A204.1 (cell line): Measurements from ENCODE around the gene TSPAN10.

ENCODE experiments used
- FAIRE-seq: peaks from 2 replicates; lab custom pipeline; 2012; peaks lifted over from hg19 to GRCh38; lab: Jason Lieb, UNC

The TSPAN10 gene

DNA sequence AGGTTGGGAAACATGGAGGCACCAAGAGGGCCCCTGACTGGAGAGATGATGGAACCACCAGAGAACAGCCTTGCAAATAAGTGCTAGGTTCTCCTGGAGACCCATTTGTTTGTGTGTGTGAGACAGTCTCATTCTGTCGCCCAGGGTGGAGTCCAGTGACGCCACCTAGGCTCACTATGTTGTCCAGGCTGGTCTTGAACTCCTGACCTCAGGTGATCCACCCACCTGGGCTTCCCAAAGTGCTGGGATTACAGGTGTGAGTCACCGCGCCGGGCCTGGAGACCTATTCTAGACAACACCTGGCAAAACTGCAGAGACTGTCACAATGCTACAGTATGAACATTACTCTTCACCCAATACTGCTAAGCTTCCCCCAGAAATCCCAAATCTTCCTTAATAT, 1.6 kb upstream of the TSPAN10 start:
- no peak for FAIRE-seq

DNA sequence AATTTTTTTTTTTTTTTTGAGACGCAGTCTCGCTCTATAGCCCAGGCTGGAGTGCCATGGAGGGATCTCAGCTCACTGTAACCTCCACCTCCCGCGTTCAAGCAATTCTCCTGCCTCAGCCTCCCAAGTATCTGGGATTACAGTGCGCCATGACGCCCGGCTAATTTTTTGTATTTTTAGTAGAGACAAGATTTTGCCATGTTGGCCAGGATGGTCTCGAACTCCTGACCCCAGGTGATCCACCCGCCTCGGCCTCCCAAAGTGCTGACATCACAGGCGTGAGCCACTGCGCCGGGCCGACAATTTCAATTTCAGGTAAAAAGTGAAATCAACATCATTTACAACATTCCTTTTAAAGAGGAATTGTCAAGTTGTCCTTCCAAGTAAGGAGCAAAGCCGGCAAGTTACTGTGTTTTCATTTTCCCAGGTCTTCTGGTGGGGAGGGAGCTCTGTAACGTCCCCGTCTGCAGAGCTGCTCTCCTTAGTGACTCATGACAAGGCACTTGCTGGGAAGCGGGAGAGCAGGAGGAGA, 957 bp upstream of the TSPAN10 start:
- FAIRE-seq, result no peak

DNA sequence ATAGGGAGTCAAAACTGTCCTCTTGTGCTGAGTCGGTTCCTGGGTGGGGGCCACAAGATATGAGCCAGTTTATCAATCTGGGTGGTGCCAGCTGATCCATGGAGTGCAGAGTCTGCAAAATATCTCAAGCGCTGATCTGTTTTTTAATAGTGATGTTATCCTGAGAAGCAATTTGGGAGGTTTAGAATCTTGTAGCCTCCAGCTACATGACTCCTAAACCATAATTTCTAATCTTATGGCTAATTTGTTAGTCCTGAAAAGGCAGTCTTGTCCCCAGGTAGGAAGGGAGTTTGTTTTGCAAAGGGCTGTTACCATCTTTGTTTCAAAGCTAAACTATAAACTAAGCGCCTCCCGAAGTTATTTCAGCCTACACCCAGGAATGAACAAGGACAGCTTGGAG, 1.7 kb downstream of the TSPAN10 start:
- no peak for FAIRE-seq

DNA sequence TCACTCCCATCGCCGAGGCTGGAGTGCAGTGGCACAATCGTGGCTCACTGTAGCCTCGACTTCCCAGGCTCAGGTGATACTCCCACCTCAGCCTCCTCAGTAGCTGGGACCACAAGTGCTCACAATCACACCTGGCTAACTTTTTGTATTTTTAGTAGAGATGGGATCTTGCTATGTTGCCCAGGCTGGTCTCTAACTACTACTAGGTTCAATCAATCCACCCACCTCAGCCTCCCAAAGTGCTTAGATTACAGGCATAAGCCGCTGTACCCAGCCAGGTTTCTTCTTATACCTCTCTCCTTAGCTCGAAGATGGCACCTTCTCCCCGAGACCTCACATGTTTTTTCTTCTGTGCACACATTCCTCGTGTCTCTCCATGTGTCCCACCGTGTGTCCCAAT, 3.0 kb downstream of the TSPAN10 start:
- FAIRE-seq, result no peak

DNA sequence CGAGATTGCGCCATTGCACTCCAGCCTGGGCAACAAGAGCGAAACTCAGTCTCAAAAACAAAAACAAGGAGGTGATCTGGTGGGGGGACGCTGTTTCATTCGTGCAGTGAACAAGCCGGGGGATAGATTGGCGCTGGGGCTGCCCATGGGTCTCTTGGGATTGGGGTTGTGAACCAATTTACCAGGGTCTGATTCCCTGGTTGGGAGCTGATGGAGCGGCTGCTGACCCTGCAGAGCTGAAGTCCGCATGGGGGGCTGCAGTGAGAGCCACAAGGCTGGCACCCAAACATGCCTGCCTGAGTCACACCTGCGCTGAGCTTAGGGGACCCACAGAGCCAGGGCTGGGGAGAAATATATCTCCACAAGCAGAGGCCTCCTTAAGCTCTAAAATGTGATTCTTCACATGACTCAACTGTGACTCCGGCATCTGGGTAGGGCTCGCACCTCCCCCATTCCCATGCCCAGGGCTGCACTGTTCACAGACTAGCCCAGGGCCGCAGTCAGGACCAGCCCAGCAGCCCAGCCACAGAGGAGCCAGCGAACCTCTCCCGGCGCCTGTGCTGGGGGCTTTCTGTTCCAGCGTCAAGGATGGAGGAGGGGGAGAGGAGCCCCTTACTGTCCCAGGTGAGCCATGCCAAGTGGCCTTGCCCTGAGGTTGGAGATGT, 5.0 kb downstream of the TSPAN10 start:
- FAIRE-seq, result no peak

DNA sequence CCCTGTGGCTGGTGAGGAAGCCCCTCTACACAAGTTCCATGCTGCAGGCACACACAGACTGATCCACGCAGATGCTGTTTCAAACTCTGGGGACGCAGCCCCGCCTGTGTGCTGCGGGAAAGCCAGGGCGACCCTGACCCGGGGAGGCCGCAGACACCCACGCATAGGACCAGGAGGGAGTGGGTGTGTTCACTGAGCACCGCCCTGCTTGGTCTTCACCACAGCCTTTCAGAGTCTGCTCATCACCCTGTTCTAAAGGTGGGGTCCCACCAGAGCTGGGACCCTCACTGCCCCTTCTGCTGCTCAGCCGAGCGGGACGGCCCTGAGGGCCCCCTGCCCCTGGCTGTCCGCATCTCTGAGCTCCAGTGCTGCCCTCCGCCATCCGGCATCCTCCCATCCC, 7.5 kb downstream of the TSPAN10 start:
- no peak for FAIRE-seq

DNA sequence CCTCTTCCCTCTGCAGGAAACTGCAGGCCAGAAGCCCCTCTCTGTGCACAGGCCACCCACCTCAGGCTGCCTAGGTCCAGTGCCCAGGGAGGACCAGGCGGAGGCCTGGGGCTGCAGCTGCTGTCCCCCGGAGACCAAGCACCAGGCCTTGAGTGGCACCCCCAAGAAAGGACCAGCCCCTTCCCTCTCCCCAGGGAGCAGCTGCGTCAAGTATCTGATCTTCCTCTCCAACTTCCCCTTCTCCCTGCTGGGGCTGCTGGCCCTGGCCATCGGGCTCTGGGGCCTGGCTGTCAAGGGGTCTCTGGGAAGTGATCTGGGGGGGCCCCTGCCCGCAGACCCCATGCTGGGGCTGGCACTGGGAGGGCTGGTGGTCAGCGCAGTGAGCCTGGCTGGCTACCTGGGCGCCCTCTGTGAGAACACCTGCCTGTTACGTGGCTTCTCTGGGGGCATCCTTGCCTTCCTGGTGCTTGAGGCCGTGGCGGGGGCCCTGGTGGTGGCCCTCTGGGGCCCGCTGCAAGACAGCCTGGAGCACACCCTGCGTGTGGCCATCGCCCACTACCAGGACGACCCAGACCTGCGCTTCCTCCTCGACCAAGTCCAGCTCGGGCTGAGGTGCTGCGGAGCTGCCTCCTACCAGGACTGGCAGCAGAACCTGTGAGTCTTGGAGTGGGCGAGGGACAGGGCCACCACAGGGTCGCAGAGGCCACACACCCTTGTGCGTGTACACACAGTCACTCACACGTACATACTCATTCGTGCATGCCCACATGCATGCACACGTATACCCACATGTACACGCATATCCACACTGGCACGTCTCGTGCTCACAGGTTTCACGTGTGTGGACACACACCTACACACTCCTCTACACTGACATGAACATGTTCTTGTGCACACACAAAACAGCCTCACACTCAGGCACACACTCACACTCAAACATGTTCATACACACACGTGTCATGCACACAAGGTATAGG, 8.3 kb downstream of the TSPAN10 start:
- FAIRE-seq, result no peak

DNA sequence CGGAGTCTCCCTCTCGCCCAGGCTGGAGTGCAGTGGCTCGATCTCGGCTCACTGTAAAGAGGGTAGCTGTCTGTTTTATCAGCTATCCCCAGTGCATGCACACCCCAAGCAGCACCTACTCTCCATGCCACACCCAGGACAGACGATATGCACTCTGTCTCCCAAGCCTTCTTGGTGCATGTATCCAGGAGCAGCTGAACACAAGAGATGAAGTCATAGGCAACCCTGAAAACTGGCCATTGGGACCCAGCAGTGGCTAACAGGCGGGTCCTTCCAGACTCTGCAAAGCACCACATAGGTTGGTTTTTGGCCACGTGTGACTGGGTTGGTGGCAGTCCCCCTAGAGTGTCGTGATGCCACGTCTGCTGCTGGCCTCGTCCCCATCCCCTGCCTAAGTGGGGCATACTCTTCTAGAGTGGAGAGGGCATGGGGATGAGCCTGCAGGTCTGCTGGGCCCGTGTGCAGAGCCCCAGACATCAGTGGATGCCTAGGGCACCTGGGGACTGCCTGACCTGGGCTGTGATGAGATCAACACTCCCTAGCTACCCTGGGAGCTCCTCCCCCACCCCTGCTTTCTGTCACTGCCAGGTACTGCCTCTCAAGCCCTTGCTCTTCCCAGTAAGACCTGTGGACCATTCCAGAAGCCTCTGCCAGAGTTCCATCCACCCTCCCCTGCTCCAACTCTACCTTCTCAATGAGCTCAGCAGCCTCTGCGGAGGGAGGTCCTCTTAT, 10.0 kb downstream of the TSPAN10 start:
- FAIRE-seq, result no peak

DNA sequence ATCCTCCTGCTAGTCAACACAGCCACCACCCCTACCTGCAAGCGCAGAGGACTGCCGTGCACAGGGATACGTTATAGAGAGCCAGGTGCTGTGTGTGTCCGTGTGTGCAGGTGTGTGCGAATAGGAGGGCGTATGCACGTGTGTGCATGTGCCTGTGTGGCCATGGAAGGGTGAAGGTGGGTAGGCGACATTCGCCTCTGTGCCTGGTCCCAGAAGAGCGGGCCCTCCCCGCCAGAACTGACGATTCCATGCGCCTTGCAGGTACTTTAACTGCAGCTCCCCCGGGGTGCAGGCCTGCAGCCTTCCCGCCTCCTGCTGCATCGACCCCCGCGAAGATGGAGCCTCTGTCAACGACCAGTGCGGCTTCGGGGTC, 10.6 kb downstream of the TSPAN10 start:
- FAIRE-seq, result no peak

DNA sequence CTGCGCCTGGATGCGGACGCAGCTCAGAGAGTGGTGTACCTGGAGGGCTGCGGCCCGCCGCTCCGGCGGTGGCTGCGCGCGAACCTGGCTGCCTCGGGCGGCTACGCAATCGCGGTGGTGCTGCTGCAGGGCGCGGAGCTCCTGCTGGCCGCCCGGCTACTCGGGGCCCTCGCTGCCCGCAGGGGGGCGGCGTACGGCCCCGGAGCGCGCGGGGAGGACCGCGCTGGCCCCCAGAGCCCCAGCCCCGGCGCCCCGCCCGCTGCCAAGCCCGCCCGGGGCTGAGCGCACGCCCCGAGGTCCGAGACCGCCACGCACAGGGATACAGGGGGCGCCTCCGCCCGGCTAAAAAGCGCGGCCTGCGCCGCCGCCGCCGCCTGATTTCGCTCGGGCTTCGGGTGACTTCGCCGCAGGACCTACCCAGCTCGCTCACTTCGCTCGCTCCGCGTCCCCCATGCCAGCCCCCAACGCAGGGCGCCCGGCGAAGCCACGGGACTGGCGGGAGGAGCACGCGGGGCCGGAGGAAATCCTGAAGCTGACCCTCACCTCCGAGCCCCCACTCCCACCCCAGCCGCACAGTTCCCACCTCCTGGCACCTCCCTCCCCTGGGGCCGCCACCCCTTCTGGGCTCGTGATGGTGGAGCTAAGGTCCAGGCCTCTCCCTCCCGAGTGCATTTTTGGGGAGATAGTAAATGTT, 11.2 kb downstream of the TSPAN10 start:
- FAIRE-seq, result no peak

DNA sequence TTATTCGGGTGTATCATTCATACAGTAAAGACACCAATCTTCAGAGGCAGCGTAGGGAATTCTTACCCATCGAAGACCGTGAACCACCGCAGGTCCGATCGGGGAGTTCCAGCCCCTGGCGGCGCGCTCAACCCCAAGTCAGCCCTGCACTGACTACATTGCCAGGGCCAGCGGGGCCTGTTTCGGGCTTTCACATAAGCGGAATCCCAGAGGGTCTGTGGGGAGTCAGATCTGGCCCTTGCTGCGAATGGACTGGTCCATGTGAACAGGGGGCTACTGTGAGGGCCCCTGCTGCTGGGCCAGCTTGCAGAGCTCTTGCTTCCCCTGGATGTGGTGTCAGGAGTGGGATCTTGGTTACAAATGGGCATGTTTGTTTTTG, 11.7 kb downstream of the TSPAN10 start:
- FAIRE-seq, result no peak

DNA sequence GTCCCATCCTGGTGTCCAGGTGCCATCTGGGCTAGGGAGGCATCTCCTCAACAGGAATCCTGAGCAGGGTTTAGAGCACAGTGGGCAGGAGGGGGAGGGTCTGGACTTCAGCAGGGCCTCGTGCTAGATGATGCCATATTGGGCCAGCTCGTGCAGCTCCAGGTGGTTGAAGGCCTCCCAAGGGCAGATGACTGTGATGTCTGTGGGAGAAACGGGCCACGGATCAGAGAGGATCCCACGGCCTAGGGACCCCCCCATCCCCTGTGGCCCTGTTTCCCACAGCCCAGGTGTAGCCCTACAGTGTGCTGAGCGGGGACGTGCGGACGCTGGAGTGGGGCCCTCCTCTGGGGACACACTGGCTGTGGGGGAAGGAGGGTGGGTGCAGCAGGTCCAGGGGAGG, 14.0 kb downstream of the TSPAN10 start:
- no peak for FAIRE-seq

DNA sequence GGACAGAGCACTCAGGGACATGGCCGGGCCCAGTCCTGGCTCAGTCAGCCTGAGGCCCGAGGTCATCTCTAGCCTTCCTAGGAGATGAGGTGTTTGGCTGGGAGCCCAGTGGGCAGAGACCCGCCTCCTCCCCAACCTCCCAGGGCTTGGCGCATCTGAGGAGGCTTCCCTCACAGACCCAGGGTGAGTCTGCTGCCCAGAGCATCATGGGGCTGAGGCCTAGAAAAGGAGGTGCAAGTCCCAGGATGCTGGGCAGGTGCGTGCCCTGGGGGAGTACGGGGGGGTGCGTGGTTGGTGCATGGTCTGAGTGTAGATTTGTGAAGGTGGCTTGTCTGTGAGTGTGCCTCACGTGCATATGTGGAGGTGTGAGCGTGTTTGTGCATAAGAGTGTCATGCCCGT, 14.7 kb downstream of the TSPAN10 start:
- no peak for FAIRE-seq

DNA sequence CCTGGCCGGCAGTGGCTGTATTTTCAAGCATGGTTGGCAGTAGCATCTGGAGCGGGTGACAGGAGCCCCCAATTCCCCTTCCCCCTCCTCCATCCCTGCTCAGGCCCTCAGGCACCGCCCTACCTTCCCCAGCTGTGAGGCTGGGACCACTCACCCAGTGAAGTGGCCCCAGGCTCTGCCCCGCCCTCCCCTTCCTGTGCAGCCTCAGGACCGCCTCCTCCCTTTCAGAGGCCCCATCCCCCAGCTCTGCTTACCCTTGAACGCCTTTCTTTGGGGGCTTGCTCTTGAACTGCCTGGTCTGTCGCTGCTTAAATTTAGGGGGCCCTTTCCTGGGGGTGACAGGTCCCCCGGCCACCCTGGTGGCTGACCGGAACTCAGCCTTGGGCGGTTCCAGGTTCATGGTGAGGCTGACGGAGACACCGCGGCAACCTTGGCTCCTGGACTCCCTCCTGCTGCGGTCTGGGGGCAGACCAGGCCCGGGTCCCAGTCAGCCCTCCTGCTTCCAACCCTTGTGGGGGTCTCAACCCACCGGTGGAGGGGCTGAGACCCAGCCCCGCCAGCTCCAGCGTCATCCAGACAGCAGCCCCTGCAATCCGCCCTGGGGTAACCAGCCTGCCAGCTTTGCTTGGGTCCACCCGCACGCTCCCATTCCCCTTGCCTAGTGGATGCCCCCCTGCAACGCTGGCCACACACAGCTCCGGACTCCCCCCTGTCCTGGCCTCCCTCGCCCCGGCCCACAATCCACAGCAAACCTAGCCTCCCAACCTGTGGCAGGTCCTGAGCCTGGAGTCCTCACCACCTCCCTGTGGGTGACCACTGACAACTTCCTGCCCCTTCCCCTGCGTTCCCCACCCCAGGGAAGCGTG, 16.1 kb downstream of the TSPAN10 start:
- FAIRE-seq, result no peak

DNA sequence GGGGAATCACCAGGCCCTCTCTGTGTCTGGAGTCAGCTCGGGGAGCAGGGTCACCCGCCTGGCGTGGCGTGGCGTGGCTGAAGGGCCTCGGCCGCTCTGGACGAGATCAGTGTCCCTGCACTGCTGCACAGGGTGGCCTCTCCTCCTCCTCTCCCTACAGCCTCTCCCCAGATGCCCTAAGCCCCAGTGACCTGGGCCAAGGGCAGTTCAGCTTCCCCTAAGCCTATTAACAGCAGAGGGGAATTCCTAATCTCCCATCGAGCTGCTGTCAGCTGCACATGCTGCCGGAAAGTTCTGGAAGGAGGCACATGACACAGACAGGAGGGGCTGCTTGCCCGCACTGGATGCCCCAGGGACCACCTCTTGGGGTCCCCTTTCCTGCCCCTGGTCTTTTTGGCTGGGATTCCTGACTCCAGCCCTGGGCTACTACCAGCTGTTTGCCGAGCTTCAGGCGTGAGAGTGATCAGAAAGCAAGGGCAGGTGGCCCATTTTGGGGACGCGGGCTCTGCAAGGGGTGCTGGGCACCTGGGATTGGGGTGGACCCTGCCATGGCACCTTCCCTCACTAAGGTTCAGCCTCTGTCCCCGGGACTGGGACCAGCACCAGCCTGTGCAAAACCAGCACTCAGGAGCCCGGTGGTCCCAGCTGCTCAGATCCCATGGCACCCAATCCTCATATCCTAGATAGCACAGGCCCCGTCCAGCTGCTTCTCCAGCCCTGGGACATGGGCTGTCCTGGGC, 18.6 kb downstream of the TSPAN10 start:
- FAIRE-seq, result no peak

DNA sequence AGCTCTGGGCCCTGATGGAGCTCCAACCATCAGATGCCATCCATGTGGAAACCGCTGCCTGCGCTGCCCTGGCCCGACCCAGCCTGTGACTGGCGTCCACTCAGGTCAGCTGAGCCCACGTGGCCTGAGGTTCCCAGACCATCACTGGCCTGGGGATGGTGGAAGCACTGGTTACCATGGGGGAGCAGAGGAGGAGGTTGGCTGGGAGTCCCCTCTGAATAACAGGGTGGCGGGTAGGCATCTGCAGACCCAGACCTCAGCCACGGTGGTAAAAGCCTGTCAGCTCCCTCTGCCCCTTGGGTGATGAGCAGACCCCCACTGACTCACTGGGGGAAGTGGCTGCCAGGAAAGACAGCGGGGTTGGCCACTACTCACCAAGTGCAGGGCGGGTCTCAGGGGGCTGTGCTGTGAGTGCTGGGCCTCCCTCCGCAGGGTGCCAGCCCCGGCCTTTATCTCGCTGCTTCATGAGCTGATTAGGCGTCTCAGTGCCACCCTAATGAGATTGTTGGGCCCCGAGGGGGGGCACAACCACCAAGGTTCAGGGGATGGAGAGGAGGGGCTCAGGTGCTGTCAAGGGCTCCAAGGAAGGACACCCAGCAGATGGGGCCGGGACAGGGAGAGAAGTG, 19.2 kb downstream of the TSPAN10 start, which contains the start of gene PDE6G:
Gene PDE6G, minus strand, starts transcription at position 425 of the 626 bp plus-strand sequence. CDS start 3,237 bp downstream, outside the sequence.
- no peak for FAIRE-seq

DNA sequence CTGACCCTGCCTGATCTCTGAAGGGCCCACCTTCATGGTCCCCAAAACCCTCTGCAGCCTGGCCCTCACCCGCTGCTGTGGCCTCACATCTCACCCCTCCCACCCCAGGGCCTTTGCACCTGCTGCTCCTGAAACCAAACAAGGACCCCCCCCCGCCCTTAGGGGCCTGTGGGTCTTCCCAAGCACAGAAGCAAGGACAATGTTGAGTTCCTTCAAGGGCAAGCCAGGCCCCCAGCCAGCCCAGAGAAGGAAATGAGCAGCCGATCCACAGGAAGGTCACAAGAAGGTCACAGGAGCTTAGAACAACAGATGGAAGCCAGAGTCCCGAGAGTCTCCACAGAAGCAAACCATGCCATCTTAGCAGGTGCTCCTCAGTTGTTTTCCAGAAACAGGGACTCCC, 19.8 kb downstream of the TSPAN10 start:
- FAIRE-seq, result no peak

DNA sequence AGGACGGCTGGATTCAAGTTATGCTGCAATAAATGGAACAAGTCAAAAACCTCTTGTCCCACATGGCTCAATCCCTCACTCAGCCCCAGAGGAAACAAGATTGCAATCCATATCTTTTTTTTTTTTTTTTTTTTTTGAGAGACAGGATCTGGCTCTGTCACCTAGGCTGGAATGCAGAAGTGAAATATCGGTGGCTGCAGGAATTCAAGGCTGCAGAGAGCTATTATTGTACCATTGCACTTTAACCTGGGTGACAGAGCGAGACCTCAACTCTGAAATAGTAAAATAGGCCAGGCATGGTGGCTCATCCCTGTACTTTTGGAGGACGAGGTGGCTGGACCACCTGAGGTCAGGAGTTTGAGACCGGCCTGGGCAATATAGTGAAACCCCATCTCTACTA, 22.0 kb downstream of the TSPAN10 start:
- no peak for FAIRE-seq

DNA sequence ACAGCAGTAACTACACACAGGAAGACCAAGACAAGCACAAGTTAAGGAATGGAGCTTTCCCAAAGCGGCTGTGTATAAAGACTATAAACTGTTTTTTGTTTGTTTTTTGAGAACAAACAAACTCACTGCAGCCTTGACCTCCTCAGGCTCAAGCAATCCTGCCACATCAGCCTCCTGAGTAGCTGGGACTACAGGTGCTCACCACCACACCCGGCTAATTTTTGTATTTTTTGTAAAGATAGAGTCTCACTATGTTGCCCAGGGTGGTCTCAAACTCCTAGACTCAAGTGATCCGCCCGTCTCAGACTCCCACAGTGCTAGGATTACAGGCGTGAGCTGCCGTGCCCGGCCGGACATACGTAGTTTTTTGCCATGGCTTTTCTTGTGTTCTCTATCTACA, 23.4 kb downstream of the TSPAN10 start:
- FAIRE-seq, result no peak

DNA sequence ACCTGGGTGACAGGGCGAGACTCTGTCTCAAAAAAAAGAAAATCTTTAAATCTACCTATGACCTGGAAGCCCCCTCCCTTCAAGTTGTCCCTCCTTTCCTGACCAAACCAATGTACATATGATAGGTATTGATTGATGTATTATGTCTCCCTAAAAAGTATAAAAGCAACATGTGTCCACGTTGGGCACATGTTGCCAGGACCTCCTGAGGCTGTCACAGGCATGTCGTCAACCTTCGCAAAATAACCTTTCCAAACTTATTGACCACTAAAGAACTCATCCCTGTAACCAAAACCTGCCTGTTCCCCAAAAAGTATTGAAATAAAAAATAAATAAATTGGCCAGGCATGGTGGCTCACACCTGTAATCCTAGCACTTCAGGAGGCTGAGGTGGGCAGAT, 25.0 kb downstream of the TSPAN10 start:
- no peak for FAIRE-seq
